ENCODE data around the gene CEMIP. TPM values are rescaled to one million over a fixed set of nuclear protein-coding genes. Genes with fewer than 3 reads are reported as not detected.

Gene CEMIP
- polyA plus RNA-seq, 1 donor (not counting 4 experiments of a cell fraction or from before 2014, with no cell fraction given): 2.3 TPM

DNA sequence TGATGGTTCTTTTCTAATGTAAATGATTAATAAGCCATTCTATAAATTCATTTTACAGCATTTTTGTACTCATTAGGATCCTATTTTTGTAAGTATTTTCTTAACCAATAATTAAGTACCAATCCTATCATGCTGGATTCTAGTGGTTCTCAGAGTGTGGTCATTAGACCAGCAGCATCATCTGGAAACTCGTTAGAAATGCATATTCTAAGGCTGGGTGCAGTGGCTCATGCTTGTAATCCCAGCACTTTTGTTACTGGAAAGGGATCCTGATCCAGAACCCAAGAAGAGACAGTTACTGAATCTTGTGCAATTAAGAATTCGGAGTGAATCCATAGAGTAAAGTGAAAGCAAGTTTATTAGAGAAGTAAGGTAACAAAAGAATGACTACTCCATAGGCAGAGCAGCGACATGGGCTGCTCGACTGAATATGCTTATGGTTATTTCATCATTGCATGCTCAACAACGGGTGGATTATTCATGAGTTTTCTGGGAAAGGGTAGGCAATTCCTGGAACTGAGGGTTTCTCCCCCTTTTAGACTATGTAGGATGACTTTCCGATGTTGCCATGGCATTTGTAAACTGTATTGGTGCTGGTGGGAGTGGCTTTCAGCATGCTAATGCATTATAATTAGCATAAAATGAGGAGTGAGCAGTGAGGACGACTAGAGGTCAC, 9.9 kb upstream of the CEMIP start:
- FAIRE-seq (no peak), DNase-seq (ENCODE audit: low read depth, low spot score) (no peak)
- no peak overlapping the region for H3K27ac ChIP-seq (ENCODE audit: control insufficient read depth, insufficient read depth, low read length)
- no peaks in the 10 kb centered on the region for H3K9me1 ChIP-seq (ENCODE audit: control insufficient read depth, extremely low read depth, insufficient read depth, low read length)
- TF ChIP-seq, protein P1, sequence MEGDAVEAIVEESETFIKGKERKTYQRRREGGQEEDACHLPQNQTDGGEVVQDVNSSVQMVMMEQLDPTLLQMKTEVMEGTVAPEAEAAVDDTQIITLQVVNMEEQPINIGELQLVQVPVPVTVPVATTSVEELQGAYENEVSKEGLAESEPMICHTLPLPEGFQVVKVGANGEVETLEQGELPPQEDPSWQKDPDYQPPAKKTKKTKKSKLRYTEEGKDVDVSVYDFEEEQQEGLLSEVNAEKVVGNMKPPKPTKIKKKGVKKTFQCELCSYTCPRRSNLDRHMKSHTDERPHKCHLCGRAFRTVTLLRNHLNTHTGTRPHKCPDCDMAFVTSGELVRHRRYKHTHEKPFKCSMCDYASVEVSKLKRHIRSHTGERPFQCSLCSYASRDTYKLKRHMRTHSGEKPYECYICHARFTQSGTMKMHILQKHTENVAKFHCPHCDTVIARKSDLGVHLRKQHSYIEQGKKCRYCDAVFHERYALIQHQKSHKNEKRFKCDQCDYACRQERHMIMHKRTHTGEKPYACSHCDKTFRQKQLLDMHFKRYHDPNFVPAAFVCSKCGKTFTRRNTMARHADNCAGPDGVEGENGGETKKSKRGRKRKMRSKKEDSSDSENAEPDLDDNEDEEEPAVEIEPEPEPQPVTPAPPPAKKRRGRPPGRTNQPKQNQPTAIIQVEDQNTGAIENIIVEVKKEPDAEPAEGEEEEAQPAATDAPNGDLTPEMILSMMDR (optimal IDR thresholded peaks at IDR 0.05 in 1 of 3, IDR thresholded peaks at IDR 0.05 in 1 of 3, conservative IDR thresholded peaks at IDR 0.05 in 1 of 3; ENCODE audit: extremely low read depth in 1 of 3, insufficient read depth in 2 of 3, low read length in 3 of 3): no peak
- TF ChIP-seq EZH2 (IDR thresholded peaks at IDR 0.05; ENCODE audit: low read length): no peak
- no peaks in the 10 kb centered on the region for H3K36me3 ChIP-seq (ENCODE audit: control insufficient read depth in 2 of 2, extremely low read depth in 1 of 2, insufficient read depth in 2 of 2, low read length in 2 of 2)
- no peak overlapping the region for H3K4me2 ChIP-seq (ENCODE audit: control insufficient read depth, extremely low read depth, insufficient read depth, low read depth, low read length)
- no peak overlapping the region for H3K4me3 ChIP-seq (ENCODE audit: control insufficient read depth in 2 of 3, extremely low read depth in 1 of 3, insufficient read depth in 2 of 3, low read depth in 1 of 3, low read length in 3 of 3)
- dilution Hi-C loops (cut with MboI; ENCODE audit: extremely low pct_ligation_motif_present, low sequenced_read_pairs): no loop called here
- no peaks in the 10 kb centered on the region for H3K4me1 ChIP-seq (ENCODE audit: control insufficient read depth, extremely low read depth, insufficient read depth, low read length)
- no peaks in the 10 kb centered on the region for H3K9me3 ChIP-seq (ENCODE audit: control insufficient read depth, low read depth, low read length)
- no peaks in the 10 kb centered on the region for H3K27me3 ChIP-seq (ENCODE audit: control insufficient read depth, extremely low read depth, insufficient read depth, low read length)
- H2AFZ ChIP-seq (ENCODE audit: control insufficient read depth, low read length): no peak overlapping the region
- no peak overlapping the region for H3K9ac ChIP-seq (ENCODE audit: control insufficient read depth, extremely low read depth, insufficient read depth, low read length)
- no peaks in the 10 kb centered on the region for H3K79me2 ChIP-seq (ENCODE audit: control insufficient read depth, insufficient read depth, low read length)
- no peaks in the 10 kb centered on the region for H4K20me1 ChIP-seq (ENCODE audit: control insufficient read depth, extremely low read depth, insufficient read depth, low read length)

DNA sequence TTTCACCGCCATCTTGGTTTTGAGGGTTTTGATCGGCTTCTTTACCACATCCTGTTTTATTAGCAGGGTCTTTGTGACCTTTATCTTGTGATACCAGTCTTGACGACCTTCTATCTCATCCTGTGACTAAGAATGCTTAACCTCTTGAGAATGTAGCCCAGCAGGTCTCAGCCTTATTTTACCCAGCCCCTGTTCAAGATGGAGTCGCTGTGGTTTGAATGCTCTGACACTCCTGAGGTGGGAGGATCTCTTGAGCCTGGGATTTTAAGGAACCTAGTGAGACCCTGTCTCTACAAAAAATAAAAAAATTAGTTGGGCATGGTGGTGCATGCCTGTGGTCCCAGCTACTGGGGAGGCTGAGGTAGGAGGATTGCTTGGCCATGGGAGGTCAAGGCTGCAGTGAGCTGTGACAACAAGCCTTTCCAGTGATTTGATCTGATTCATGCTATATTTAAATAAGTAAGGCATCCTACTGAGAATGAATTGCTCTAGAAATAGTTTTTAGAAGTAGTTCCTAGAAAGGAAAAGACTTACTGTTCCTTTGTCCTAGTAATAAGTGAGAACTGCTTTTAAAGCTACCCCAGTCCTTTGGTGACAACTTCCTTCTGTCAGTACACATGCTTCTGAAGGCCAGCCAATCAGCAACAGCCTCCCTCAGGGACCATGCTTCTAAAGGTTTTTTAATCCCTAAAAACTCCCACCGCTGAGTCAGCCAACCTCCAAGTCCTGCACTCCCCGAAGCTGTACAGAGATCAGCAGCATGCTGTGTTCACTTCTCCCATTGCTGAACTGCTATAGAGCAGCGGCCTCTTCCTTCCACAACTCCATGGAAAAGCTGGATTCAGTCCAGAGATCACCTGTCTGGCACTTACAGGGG, 9.1 kb upstream of the CEMIP start:
- TF ChIP-seq EZH2 (IDR thresholded peaks at IDR 0.05; ENCODE audit: low read length): no peak
- TF ChIP-seq, protein P1 (optimal IDR thresholded peaks at IDR 0.05 in 1 of 3, IDR thresholded peaks at IDR 0.05 in 1 of 3, conservative IDR thresholded peaks at IDR 0.05 in 1 of 3; ENCODE audit: extremely low read depth in 1 of 3, insufficient read depth in 2 of 3, low read length in 3 of 3): no peak
- no peaks in the 10 kb centered on the region for H3K9me1 ChIP-seq (ENCODE audit: control insufficient read depth, extremely low read depth, insufficient read depth, low read length)
- H3K9ac ChIP-seq (ENCODE audit: control insufficient read depth, extremely low read depth, insufficient read depth, low read length): no peak overlapping the region
- no peak overlapping the region for H3K27ac ChIP-seq (ENCODE audit: control insufficient read depth, insufficient read depth, low read length)
- no peaks in the 10 kb centered on the region for H4K20me1 ChIP-seq (ENCODE audit: control insufficient read depth, extremely low read depth, insufficient read depth, low read length)
- H3K9me3 ChIP-seq (ENCODE audit: control insufficient read depth, low read depth, low read length): no peaks in the 10 kb centered on the region
- DNase-seq (ENCODE audit: low read depth, low spot score): no peak
- H3K4me2 ChIP-seq (ENCODE audit: control insufficient read depth, extremely low read depth, insufficient read depth, low read depth, low read length): no peak overlapping the region
- H3K4me1 ChIP-seq (ENCODE audit: control insufficient read depth, extremely low read depth, insufficient read depth, low read length): no peaks in the 10 kb centered on the region
- H3K4me3 ChIP-seq (ENCODE audit: control insufficient read depth in 2 of 3, extremely low read depth in 1 of 3, insufficient read depth in 2 of 3, low read depth in 1 of 3, low read length in 3 of 3): no peak overlapping the region
- H2AFZ ChIP-seq (ENCODE audit: control insufficient read depth, low read length): no peak overlapping the region
- dilution Hi-C loops (cut with MboI; ENCODE audit: extremely low pct_ligation_motif_present, low sequenced_read_pairs): no loop called here
- H3K79me2 ChIP-seq (ENCODE audit: control insufficient read depth, insufficient read depth, low read length): no peaks in the 10 kb centered on the region
- no peaks in the 10 kb centered on the region for H3K36me3 ChIP-seq (ENCODE audit: control insufficient read depth in 2 of 2, extremely low read depth in 1 of 2, insufficient read depth in 2 of 2, low read length in 2 of 2)
- no peak for FAIRE-seq
- no peaks in the 10 kb centered on the region for H3K27me3 ChIP-seq (ENCODE audit: control insufficient read depth, extremely low read depth, insufficient read depth, low read length)

Data from keratinocyte (primary cell).